Keratinocyte (primary cell): ENCODE measurements around the gene KCNAB2. TPM values are rescaled to one million over a fixed set of nuclear protein-coding genes. Genes with fewer than 3 reads are reported as not detected.

Source experiments
- DNase-seq: peaks from one replicate; pipeline ENCODE4 v3.0.0-alpha.2; 2011; ENCODE audit warnings: low read depth, missing footprints, low spot score
- FAIRE-seq: peaks from 2 replicates; lab custom pipeline; 2011; peaks lifted over from hg19 to GRCh38; lab: Jason Lieb, UNC
- H2AFZ ChIP-seq: 2 replicates; pipeline ENCODE4 v1.6.0; 2012; ENCODE audit warnings: low read length, control low read depth, inconsistent platforms; ENCODE audit not compliant: control insufficient read depth
- H3K27ac ChIP-seq: 2 replicates; pipeline ENCODE4 v1.5.1; 2011; ENCODE audit warnings: low read length; ENCODE audit not compliant: control insufficient read depth, insufficient read depth
- H3K27me3 ChIP-seq: 3 replicates; pipeline ENCODE4 v1.6.0; 2011; ENCODE audit warnings: low read length; ENCODE audit not compliant: control insufficient read depth, insufficient read depth; ENCODE audit errors: extremely low read depth
- H3K36me3 ChIP-seq, 2 experiments: 2 replicates in 1 of 2; 3 replicates in 1 of 2; pipeline ENCODE4 v1.5.1; 2011; ENCODE audit warnings: low read length in 2 of 2, mild to moderate bottlenecking in 1 of 2; ENCODE audit not compliant: control insufficient read depth in 2 of 2, insufficient read depth in 2 of 2; ENCODE audit errors: extremely low read depth in 1 of 2
- H3K4me1 ChIP-seq: 3 replicates; pipeline ENCODE4 v1.5.1; 2011; ENCODE audit warnings: low read length; ENCODE audit not compliant: control insufficient read depth, insufficient read depth; ENCODE audit errors: extremely low read depth
- H3K4me2 ChIP-seq: 3 replicates; pipeline ENCODE4 v1.6.0; 2011; ENCODE audit warnings: low read depth, low read length; ENCODE audit not compliant: control insufficient read depth, insufficient read depth; ENCODE audit errors: extremely low read depth
- H3K4me3 ChIP-seq, 3 experiments: fragments of 200-600 bp in 1 of 3; sonication (generic) in 1 of 3; 2 replicates in 2 of 3; 3 replicates in 1 of 3; pipeline ENCODE4 v1.5.1; 2011 to 2016; ENCODE audit warnings: low read length in 3 of 3, mild to moderate bottlenecking in 3 of 3, control low read depth in 2 of 3, inconsistent platforms in 1 of 3, low read depth in 1 of 3, mixed read lengths in 1 of 3, mixed run types in 1 of 3, moderate library complexity in 1 of 3; ENCODE audit not compliant: control insufficient read depth in 2 of 3, insufficient read depth in 2 of 3; ENCODE audit errors: extremely low read depth in 1 of 3
- H3K79me2 ChIP-seq: 2 replicates; pipeline ENCODE4 v1.6.0; 2012; ENCODE audit warnings: low read length; ENCODE audit not compliant: control insufficient read depth, insufficient read depth
- H3K9ac ChIP-seq: 3 replicates; pipeline ENCODE4 v1.6.0; 2011; ENCODE audit warnings: low read length; ENCODE audit not compliant: control insufficient read depth, insufficient read depth; ENCODE audit errors: extremely low read depth
- H3K9me1 ChIP-seq: 3 replicates; pipeline ENCODE4 v1.6.0; 2011; ENCODE audit warnings: low read length; ENCODE audit not compliant: control insufficient read depth, insufficient read depth; ENCODE audit errors: extremely low read depth
- H3K9me3 ChIP-seq: 2 replicates; pipeline ENCODE4 v1.5.1; 2012; ENCODE audit warnings: low read depth, low read length; ENCODE audit not compliant: control insufficient read depth
- H4K20me1 ChIP-seq: 3 replicates; pipeline ENCODE4 v1.6.0; 2011; ENCODE audit warnings: low read length; ENCODE audit not compliant: control insufficient read depth, insufficient read depth; ENCODE audit errors: extremely low read depth
- EZH2 ChIP-seq: IDR thresholded peaks from one replicate; pipeline ENCODE4 v1.6.1; 2012; ENCODE audit warnings: inconsistent platforms, mild to moderate bottlenecking, low read length, moderate library complexity
- dilution Hi-C: fragments of 300-500 bp; cut with MboI; formaldehyde crosslinking; loops from one replicate; pipeline ENCODE4 v1.7.0; 2020; ENCODE audit warnings: low sequenced_read_pairs; ENCODE audit not compliant: extremely low pct_ligation_motif_present
- polyA plus RNA-seq, 5 experiments: library from polyadenylated mRNA; depleted of rRNA in 3 of 5; stranded (reverse) in 3 of 5; stranded (forward) in 1 of 5; unstranded in 1 of 5; fragments of >200 nt; gene quantifications; 1 replicate in 1 of 5; 2 replicates in 3 of 5; 3 replicates in 1 of 5; pipeline versions ENCODE4 v1.2.1 to v1.2.3, GENCODE V29; 2011 to 2012; ENCODE audit warnings: missing spikeins in 2 of 5, low read depth in 1 of 5, low replicate concordance in 1 of 5
- TF ChIP-seq, protein P1 (sequence below), 3 experiments: IDR thresholded peaks in 1 of 3; conservative IDR thresholded peaks in 1 of 3; optimal IDR thresholded peaks in 1 of 3; 2 replicates in 2 of 3; 3 replicates in 1 of 3; pipeline versions ENCODE3 to v1.5.1; 2011; ENCODE audit warnings: low read length in 3 of 3, mild to moderate bottlenecking in 3 of 3, moderate library complexity in 2 of 3, control low read depth in 1 of 3, inconsistent platforms in 1 of 3; ENCODE audit not compliant: insufficient read depth in 2 of 3; ENCODE audit errors: extremely low read depth in 1 of 3

The KCNAB2 gene
- polyA plus RNA-seq, 1 donor (not counting 4 experiments of a cell fraction or from before 2014, with no cell fraction given), result 1.8 TPM

DNA sequence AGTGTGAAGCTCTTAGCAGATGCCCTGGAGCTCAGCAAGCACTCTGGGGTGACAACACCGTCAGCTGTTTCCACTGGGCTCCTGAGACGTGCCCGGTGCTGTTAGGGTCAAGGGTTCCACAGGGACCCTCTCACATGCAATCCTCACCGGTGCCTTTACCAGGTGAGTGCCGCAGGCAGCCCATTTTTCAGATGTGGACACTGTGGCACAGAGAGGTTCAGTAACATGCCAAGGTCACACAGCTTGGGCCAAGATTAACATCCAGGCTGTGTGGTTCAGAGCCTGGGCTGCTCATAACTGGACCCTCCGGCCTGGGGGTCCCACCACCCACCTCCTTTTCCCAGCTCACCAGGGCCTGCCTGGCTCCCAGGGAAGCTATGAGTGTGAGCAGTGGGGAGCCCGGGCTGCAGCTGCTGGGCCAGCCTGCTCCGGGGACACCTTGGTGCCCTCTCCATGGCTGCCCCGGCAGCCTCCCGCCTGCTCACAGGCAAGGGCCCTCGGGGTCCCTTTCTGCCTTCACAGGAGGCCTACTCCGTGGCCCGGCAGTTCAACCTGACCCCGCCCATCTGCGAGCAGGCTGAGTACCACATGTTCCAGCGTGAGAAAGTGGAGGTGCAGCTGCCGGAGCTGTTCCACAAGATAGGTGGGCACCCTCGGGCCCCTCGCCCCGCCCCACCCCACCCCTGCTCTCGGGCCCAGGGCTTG lies 49.3 kb downstream of the KCNAB2 start:
- Histone ChIP-seq H3K36me3 (no peaks in the 10 kb centered on the region), H2AFZ (no peak overlapping the region), H4K20me1 (no peaks in the 10 kb centered on the region), H3K9me1 (no peaks in the 10 kb centered on the region), H3K9ac (no peak overlapping the region), H3K4me2 (no peak overlapping the region), H3K4me3 (no peak overlapping the region), H3K4me1 (no peaks in the 10 kb centered on the region), H3K27ac (no peak overlapping the region), H3K27me3 (peaks cover 12% of the 10 kb centered on the region), H3K9me3 (no peaks in the 10 kb centered on the region), H3K79me2 (no peaks in the 10 kb centered on the region)
- DNase-seq, result no peak
- TF ChIP-seq, protein P1, sequence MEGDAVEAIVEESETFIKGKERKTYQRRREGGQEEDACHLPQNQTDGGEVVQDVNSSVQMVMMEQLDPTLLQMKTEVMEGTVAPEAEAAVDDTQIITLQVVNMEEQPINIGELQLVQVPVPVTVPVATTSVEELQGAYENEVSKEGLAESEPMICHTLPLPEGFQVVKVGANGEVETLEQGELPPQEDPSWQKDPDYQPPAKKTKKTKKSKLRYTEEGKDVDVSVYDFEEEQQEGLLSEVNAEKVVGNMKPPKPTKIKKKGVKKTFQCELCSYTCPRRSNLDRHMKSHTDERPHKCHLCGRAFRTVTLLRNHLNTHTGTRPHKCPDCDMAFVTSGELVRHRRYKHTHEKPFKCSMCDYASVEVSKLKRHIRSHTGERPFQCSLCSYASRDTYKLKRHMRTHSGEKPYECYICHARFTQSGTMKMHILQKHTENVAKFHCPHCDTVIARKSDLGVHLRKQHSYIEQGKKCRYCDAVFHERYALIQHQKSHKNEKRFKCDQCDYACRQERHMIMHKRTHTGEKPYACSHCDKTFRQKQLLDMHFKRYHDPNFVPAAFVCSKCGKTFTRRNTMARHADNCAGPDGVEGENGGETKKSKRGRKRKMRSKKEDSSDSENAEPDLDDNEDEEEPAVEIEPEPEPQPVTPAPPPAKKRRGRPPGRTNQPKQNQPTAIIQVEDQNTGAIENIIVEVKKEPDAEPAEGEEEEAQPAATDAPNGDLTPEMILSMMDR (optimal IDR thresholded peaks at IDR 0.05 in 1 of 3, IDR thresholded peaks at IDR 0.05 in 1 of 3, conservative IDR thresholded peaks at IDR 0.05 in 1 of 3; ENCODE audit: extremely low read depth in 1 of 3, insufficient read depth in 2 of 3, low read length in 3 of 3), result no peak
- no peak for TF ChIP-seq EZH2
- dilution Hi-C loops, result no loop called here
- no peak for FAIRE-seq

DNA sequence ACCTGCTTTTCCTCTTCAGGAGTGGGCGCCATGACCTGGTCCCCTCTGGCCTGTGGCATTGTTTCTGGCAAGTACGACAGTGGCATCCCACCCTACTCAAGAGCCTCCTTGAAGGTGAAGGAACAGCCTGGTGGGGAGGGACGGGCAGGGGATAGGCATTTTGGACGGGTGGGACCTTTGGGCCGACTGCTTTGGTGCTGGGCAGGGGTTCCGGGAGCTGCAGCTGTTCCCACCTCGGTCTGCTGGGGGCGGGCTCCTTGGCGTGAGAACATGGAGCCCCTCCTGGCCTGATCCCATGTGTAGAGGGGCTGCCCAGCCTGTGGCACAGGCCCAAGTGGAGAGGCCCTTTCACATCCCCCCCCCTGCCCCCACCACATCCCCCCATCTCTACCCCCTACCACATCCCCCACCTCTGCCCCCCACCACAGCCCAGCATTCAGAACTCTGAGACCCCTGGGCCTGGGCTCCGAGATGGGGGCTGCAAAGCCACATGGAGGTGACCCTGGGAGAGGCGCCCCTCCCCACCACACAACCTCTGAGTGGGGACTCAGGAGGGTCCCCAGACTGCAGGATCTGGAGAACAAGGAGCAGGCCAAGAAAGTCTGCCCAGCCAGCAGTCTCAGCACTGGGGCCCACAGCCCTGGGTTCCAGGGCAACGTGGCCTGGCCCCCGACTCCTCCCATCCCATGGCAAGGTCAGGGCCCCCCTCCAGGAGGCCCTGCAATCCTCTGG lies 50.0 kb downstream of the KCNAB2 start:
- H3K27ac ChIP-seq, result no peak overlapping the region
- H4K20me1 ChIP-seq, result no peaks in the 10 kb centered on the region
- no peak overlapping the region for H3K4me2 ChIP-seq
- no peaks in the 10 kb centered on the region for H3K9me3 ChIP-seq
- dilution Hi-C loops, result no loop called here
- FAIRE-seq (no peak), DNase-seq (no peak)
- no peak overlapping the region for H3K4me3 ChIP-seq
- H3K36me3 ChIP-seq, result no peaks in the 10 kb centered on the region
- no peak for TF ChIP-seq EZH2
- TF ChIP-seq, protein P1 (optimal IDR thresholded peaks at IDR 0.05 in 1 of 3, IDR thresholded peaks at IDR 0.05 in 1 of 3, conservative IDR thresholded peaks at IDR 0.05 in 1 of 3; ENCODE audit: extremely low read depth in 1 of 3, insufficient read depth in 2 of 3, low read length in 3 of 3), result no peak
- no peak overlapping the region for H3K9ac ChIP-seq
- H3K79me2 ChIP-seq, result no peaks in the 10 kb centered on the region
- H3K27me3 ChIP-seq, result peaks cover 15% of the 10 kb centered on the region
- H3K9me1 ChIP-seq, result no peaks in the 10 kb centered on the region
- H3K4me1 ChIP-seq, result no peaks in the 10 kb centered on the region
- H2AFZ ChIP-seq, result no peak overlapping the region
